MM.1S (cell line): ENCODE measurements around the gene CEP68.

Source experiments
- DNase-seq: peaks from one replicate; pipeline ENCODE4 v3.0.0-alpha.2; 2015
- H2AFZ ChIP-seq: fragments of 300-600 bp; sonication (generic); 2 replicates; pipeline ENCODE4 v1.6.0; 2016; ENCODE audit warnings: antibody characterized with exemption, low read length
- H3F3A ChIP-seq: fragments of 300-600 bp; sonication (generic); 2 replicates; pipeline ENCODE4 v1.6.1; 2016; ENCODE audit warnings: mild to moderate bottlenecking, antibody characterized with exemption, low read length, moderate library complexity, mixed read lengths; ENCODE audit not compliant: insufficient read depth
- H3K27ac ChIP-seq: fragments of 300-600 bp; sonication (generic); 2 replicates; pipeline ENCODE4 v1.5.1; 2016; ENCODE audit warnings: mild to moderate bottlenecking, low read length
- H3K27me3 ChIP-seq: fragments of 300-600 bp; sonication (generic); replicated peaks from 2 replicates; pipeline ENCODE4 v1.6.0; 2016; ENCODE audit warnings: low read length; ENCODE audit not compliant: insufficient read depth
- H3K36me3 ChIP-seq: fragments of 300-600 bp; sonication (generic); replicated peaks from 2 replicates; pipeline ENCODE4 v1.6.1; 2016; ENCODE audit warnings: mild to moderate bottlenecking, low read length, mixed read lengths; ENCODE audit not compliant: insufficient read depth
- H3K4me1 ChIP-seq: fragments of 300-600 bp; sonication (generic); 2 replicates; pipeline ENCODE4 v1.6.1; 2016; ENCODE audit warnings: low read length, mixed read lengths
- H3K4me2 ChIP-seq: fragments of 300-600 bp; sonication (generic); 2 replicates; pipeline ENCODE4 v1.6.0; 2016; ENCODE audit warnings: low read depth, low read length
- H3K4me3 ChIP-seq: fragments of 300-600 bp; sonication (generic); 2 replicates; pipeline ENCODE4 v1.5.1; 2016; ENCODE audit warnings: low read length, mixed read lengths
- H3K79me2 ChIP-seq: fragments of 300-600 bp; sonication (generic); 2 replicates; pipeline ENCODE4 v1.6.1; 2016; ENCODE audit warnings: mixed run types, low read length, mixed read lengths
- H3K9ac ChIP-seq: fragments of 300-600 bp; sonication (generic); 2 replicates; pipeline ENCODE4 v1.6.1; 2016; ENCODE audit warnings: low read length, mixed read lengths
- H3K9me2 ChIP-seq: fragments of 300-600 bp; sonication (generic); replicated peaks from 2 replicates; pipeline ENCODE4 v1.6.1; 2016; ENCODE audit warnings: mild to moderate bottlenecking, low read length, mixed read lengths; ENCODE audit not compliant: insufficient read depth
- H3K9me3 ChIP-seq: fragments of 300-600 bp; sonication (generic); replicated peaks from 2 replicates; pipeline ENCODE4 v1.6.1; 2016; ENCODE audit warnings: mild to moderate bottlenecking, low read length, mixed read lengths; ENCODE audit not compliant: insufficient read depth
- H4K20me1 ChIP-seq: fragments of 300-600 bp; sonication (generic); 2 replicates; pipeline ENCODE4 v1.6.1; 2016; ENCODE audit warnings: mild to moderate bottlenecking, low read length, moderate library complexity, mixed read lengths; ENCODE audit not compliant: insufficient read depth
- CTCF ChIP-seq: fragments of 300-600 bp; sonication (generic); IDR thresholded peaks from 2 replicates; pipeline ENCODE4 v1.5.1; 2016; ENCODE audit warnings: antibody characterized with exemption, low read length, mixed read lengths
- EZH2 ChIP-seq: fragments of 300-600 bp; sonication (generic); optimal IDR thresholded peaks from 2 replicates; pipeline ENCODE3; 2017; ENCODE audit warnings: low read depth, mild to moderate bottlenecking, antibody characterized with exemption, low read length, mixed read lengths
- EZH2phosphoT487 ChIP-seq: fragments of 300-600 bp; sonication (generic); IDR thresholded peaks from 2 replicates; pipeline ENCODE4 v1.6.1; 2018; ENCODE audit warnings: antibody characterized with exemption, low read length

The CEP68 gene

GRCh38 chr2:65045651-65046050 lies 10.6 kb upstream of the CEP68 start:
- Histone ChIP-seq H3K4me3 (no peak overlapping the region), H3K4me2 (no peak overlapping the region), H3K9ac (no peak overlapping the region), H3K79me2 (no peaks in the 10 kb centered on the region), H3K27me3 (no peaks in the 10 kb centered on the region), H3K9me3 (no peaks in the 10 kb centered on the region), H4K20me1 (no peaks in the 10 kb centered on the region), H2AFZ (no peak overlapping the region), H3F3A (no peaks in the 10 kb centered on the region), H3K9me2 (no peaks in the 10 kb centered on the region), H3K27ac (no peak overlapping the region), H3K4me1 (0 out of 2 replicates have a peak, but pooled peaks cover 3% of the 10 kb centered on the region), H3K36me3 (peaks cover 6% of the 10 kb centered on the region; the same call in 1 of the 2 replicates)
- no peak for TF ChIP-seq EZH2phosphoT487
- no peak for TF ChIP-seq EZH2
- no peak for TF ChIP-seq CTCF
- no peak for DNase-seq

GRCh38 chr2:65046633-65047407 lies 9.4 kb upstream of the CEP68 start:
- no peaks in the 10 kb centered on the region for H3K9me2 ChIP-seq

GRCh38 chr2:65049010-65049639 lies 7.1 kb upstream of the CEP68 start:
- Histone ChIP-seq H3K9ac (no peak overlapping the region), H3K27ac (no peak overlapping the region), H3K9me3 (no peaks in the 10 kb centered on the region), H3K27me3 (no peaks in the 10 kb centered on the region), H3K9me2 (no peaks in the 10 kb centered on the region), H3F3A (peaks cover 21% of the 10 kb centered on the region), H3K4me3 (no peak overlapping the region), H3K79me2 (peaks cover 9% of the 10 kb centered on the region), H2AFZ (no peak overlapping the region), H3K36me3 (peaks cover 6% of the 10 kb centered on the region; the same call in 1 of the 2 replicates), H3K4me2 (no peak overlapping the region), H4K20me1 (no peaks in the 10 kb centered on the region), H3K4me1 (peaks cover 30% of the 10 kb centered on the region)
- DNase-seq = no peak
- TF ChIP-seq EZH2 (no peak), EZH2phosphoT487 (no peak), CTCF (no peak)

More at GRCh38 chr2:65046633-65047407, 9.4 kb upstream of the CEP68 start:
- Histone ChIP-seq H4K20me1 (no peaks in the 10 kb centered on the region), H3K4me1 (peaks cover 7% of the 10 kb centered on the region), H3K79me2 (peaks cover under 1% of the 10 kb centered on the region; the same call in 1 of the 2 replicates), H3K4me2 (no peak overlapping the region), H3F3A (no peaks in the 10 kb centered on the region), H3K9me3 (no peaks in the 10 kb centered on the region), H3K27me3 (no peaks in the 10 kb centered on the region), H2AFZ (no peak overlapping the region), H3K27ac (no peak overlapping the region), H3K9ac (no peak overlapping the region), H3K4me3 (no peak overlapping the region), H3K36me3 (peaks cover 6% of the 10 kb centered on the region; the same call in 1 of the 2 replicates)
- DNase-seq = no peak
- TF ChIP-seq EZH2 = no peak
